ENCODE results near the gene SHLD3.
A peak's percentile ranks its signal among the peaks of the same experiment; 100 is the strongest.

The SHLD3 gene

DNA sequence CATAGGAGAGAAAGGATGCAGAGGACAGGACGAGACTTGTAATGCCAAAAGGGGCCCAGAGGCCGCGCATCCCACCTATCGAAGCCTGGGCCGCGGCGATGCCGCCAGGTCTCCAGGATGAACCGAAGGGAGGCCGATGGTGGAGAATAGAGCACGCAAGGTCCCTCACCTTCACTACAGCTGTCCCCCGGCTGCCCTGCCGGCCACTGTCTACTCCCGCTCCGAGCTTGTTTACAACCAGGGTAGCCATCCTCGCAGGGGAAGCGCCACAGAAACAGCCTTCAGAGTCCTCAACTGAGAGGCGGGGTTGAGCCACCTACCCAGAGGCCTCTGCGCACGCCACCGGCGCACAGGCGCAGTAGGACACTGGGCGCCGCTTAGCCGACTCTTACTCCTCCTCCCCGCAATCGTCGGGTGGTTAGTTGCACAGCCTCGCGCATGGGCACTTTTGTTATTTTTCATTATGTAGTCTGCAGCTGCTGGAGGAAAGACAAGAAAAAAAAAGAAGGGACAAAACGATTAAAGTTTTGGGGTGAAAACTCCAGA is 729 bp upstream of the SHLD3 start, which contains the start of gene TRIM23:
Gene TRIM23, minus strand, starts transcription at position 309 of the 546 bp plus-strand sequence. Its CDS starts 59 bp downstream, at position 250.
- no peaks in the 10 kb centered on the region for H3K9me3 ChIP-seq (ENCODE audit: control insufficient read depth, low read length)
- H3K27me3 ChIP-seq (ENCODE audit: control insufficient read depth, insufficient read depth, low read length, poor library complexity, severe bottlenecking) = no peaks in the 10 kb centered on the region
- H3K27ac ChIP-seq (ENCODE audit: insufficient read depth, low read depth, low read length, poor library complexity, severe bottlenecking) = peak within 1 kb of the TSS; percentile 81
- WGBS, 2 experiments = 0% methylated on average over 30 to 32 of the region's 32 CpGs
- peaks cover 7% of the 10 kb centered on the region for H3K4me1 ChIP-seq (ENCODE audit: control insufficient read depth, insufficient read depth, low read length)
- H3K36me3 ChIP-seq (ENCODE audit: control insufficient read depth, insufficient read depth, low read length) = no peaks in the 10 kb centered on the region
- peak within 1 kb of the TSS; percentile 91 for H3K4me3 ChIP-seq (ENCODE audit: insufficient read depth, low read depth, low read length)

GRCh38 chr5:65625743-65626142 is 916 bp downstream of the SHLD3 start:
- WGBS, 2 experiments = 76 to 85% methylated on average over 6 of the region's 6 CpGs
- H3K27ac ChIP-seq (ENCODE audit: insufficient read depth, low read depth, low read length, poor library complexity, severe bottlenecking) = no peak overlapping the region
- H3K9me3 ChIP-seq (ENCODE audit: control insufficient read depth, low read length) = no peaks in the 10 kb centered on the region
- peak overlapping the region; percentile 91 for H3K4me3 ChIP-seq (ENCODE audit: insufficient read depth, low read depth, low read length)
- no peaks in the 10 kb centered on the region for H3K27me3 ChIP-seq (ENCODE audit: control insufficient read depth, insufficient read depth, low read length, poor library complexity, severe bottlenecking)
- peaks cover 7% of the 10 kb centered on the region for H3K4me1 ChIP-seq (ENCODE audit: control insufficient read depth, insufficient read depth, low read length)
- H3K36me3 ChIP-seq (ENCODE audit: control insufficient read depth, insufficient read depth, low read length) = no peaks in the 10 kb centered on the region

- Histone ChIP-seq H3K4me1 (ENCODE audit: control insufficient read depth, insufficient read depth, low read length) (no peaks in the 10 kb centered on the region), H3K4me3 (ENCODE audit: insufficient read depth, low read depth, low read length) (no peak overlapping the region), H3K36me3 (ENCODE audit: control insufficient read depth, insufficient read depth, low read length) (no peaks in the 10 kb centered on the region), H3K27ac (ENCODE audit: insufficient read depth, low read depth, low read length, poor library complexity, severe bottlenecking) (no peak overlapping the region), H3K27me3 (ENCODE audit: control insufficient read depth, insufficient read depth, low read length, poor library complexity, severe bottlenecking) (no peaks in the 10 kb centered on the region), H3K9me3 (ENCODE audit: control insufficient read depth, low read length) (no peaks in the 10 kb centered on the region)
These were observed 6.2 kb downstream of the SHLD3 start for GRCh38 chr5:65630981-65631380.

DNA sequence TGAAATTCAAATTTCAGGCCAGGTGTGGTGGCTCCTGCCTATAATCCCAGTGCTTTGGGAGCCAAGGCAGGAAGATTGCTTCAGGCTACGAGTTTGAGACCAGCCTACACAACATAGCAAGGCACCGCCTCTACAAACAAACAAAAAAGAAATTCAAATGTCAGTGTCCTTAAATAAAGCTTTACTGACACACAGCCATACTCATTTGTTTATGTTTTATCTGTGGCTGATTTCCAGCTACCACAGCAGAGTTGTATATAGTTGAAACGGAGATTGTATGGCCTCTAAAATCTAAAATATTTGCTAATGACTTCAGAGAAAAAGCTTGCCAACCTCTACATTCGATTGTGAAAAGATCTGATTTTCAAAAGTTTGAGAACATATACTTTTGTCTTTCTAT is 15.4 kb downstream of the SHLD3 start:
- no peaks in the 10 kb centered on the region for H3K4me1 ChIP-seq (ENCODE audit: control insufficient read depth, insufficient read depth, low read length)
- peaks cover 7% of the 10 kb centered on the region for H3K36me3 ChIP-seq (ENCODE audit: control insufficient read depth, insufficient read depth, low read length)
- no peaks in the 10 kb centered on the region for H3K27me3 ChIP-seq (ENCODE audit: control insufficient read depth, insufficient read depth, low read length, poor library complexity, severe bottlenecking)
- no peak overlapping the region for H3K4me3 ChIP-seq (ENCODE audit: insufficient read depth, low read depth, low read length)
- H3K9me3 ChIP-seq (ENCODE audit: control insufficient read depth, low read length) = no peaks in the 10 kb centered on the region
- WGBS, 2 experiments = 97 to 98% methylated on average over 3 to 4 of the region's 4 CpGs
- no peak overlapping the region for H3K27ac ChIP-seq (ENCODE audit: insufficient read depth, low read depth, low read length, poor library complexity, severe bottlenecking)

- no peak overlapping the region for H3K4me3 ChIP-seq (ENCODE audit: insufficient read depth, low read depth, low read length)
- WGBS, 2 experiments = 100% methylated on average over 2 of the region's 2 CpGs
- no peaks in the 10 kb centered on the region for H3K36me3 ChIP-seq (ENCODE audit: control insufficient read depth, insufficient read depth, low read length)
- H3K27me3 ChIP-seq (ENCODE audit: control insufficient read depth, insufficient read depth, low read length, poor library complexity, severe bottlenecking) = no peaks in the 10 kb centered on the region
- no peaks in the 10 kb centered on the region for H3K9me3 ChIP-seq (ENCODE audit: control insufficient read depth, low read length)
- H3K27ac ChIP-seq (ENCODE audit: insufficient read depth, low read depth, low read length, poor library complexity, severe bottlenecking) = no peak overlapping the region
- no peaks in the 10 kb centered on the region for H3K4me1 ChIP-seq (ENCODE audit: control insufficient read depth, insufficient read depth, low read length)
These were observed 22.1 kb downstream of the SHLD3 start for GRCh38 chr5:65646938-65647337.

DNA sequence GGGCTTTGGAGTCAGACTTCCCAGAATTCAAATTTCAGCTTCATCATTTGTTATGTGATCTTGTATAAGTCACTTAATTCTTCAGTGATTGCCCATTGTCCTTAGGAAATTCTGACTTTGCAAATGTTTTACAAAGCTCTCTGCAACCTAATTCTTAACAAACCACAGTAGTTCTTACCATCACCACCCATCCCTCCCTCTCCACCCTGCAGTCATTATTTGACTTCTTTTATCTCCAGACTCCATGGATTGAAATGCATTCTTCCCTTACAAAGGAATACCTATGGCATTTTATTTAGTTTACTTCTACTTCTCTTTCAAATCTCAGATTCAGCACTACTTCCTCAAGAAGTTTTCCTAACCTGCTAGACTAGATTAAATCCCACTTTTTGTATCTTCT is 23.1 kb downstream of the SHLD3 start:
- Histone ChIP-seq H3K9me3 (ENCODE audit: control insufficient read depth, low read length) (no peaks in the 10 kb centered on the region), H3K36me3 (ENCODE audit: control insufficient read depth, insufficient read depth, low read length) (no peaks in the 10 kb centered on the region), H3K4me1 (ENCODE audit: control insufficient read depth, insufficient read depth, low read length) (no peaks in the 10 kb centered on the region), H3K27me3 (ENCODE audit: control insufficient read depth, insufficient read depth, low read length, poor library complexity, severe bottlenecking) (no peaks in the 10 kb centered on the region), H3K4me3 (ENCODE audit: insufficient read depth, low read depth, low read length) (no peak overlapping the region), H3K27ac (ENCODE audit: insufficient read depth, low read depth, low read length, poor library complexity, severe bottlenecking) (no peak overlapping the region)

DNA sequence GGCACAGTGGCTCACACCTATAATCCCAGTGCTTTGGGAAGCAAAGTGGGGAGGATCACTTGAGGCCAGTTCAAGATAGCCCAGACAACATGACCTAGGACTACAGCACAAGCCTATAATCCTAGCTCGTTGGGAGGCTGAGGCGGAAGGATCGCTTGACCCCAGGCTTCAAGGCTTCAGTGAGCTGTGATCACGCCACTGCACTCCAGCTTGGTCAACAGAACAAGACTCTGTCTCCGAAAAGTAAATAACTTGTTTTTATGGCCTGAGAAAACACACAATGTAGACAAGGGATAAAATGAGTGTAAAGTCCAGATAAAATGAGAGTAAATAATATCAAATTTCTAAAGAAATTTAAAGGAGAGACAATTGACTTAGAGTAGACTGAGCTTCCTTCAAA is 26.3 kb downstream of the SHLD3 start:
- Histone ChIP-seq H3K4me3 (ENCODE audit: insufficient read depth, low read depth, low read length) (no peak overlapping the region), H3K27ac (ENCODE audit: insufficient read depth, low read depth, low read length, poor library complexity, severe bottlenecking) (no peak overlapping the region), H3K4me1 (ENCODE audit: control insufficient read depth, insufficient read depth, low read length) (no peaks in the 10 kb centered on the region), H3K27me3 (ENCODE audit: control insufficient read depth, insufficient read depth, low read length, poor library complexity, severe bottlenecking) (no peaks in the 10 kb centered on the region), H3K9me3 (ENCODE audit: control insufficient read depth, low read length) (no peaks in the 10 kb centered on the region), H3K36me3 (ENCODE audit: control insufficient read depth, insufficient read depth, low read length) (no peaks in the 10 kb centered on the region)
- 86 to 88% methylated on average over 5 of the region's 5 CpGs for WGBS, 2 experiments

GRCh38 chr5:65654713-65655112 is 29.9 kb downstream of the SHLD3 start:
- Histone ChIP-seq H3K36me3 (ENCODE audit: control insufficient read depth, insufficient read depth, low read length) (no peaks in the 10 kb centered on the region), H3K27me3 (ENCODE audit: control insufficient read depth, insufficient read depth, low read length, poor library complexity, severe bottlenecking) (no peaks in the 10 kb centered on the region), H3K9me3 (ENCODE audit: control insufficient read depth, low read length) (no peaks in the 10 kb centered on the region), H3K4me3 (ENCODE audit: insufficient read depth, low read depth, low read length) (no peak overlapping the region), H3K27ac (ENCODE audit: insufficient read depth, low read depth, low read length, poor library complexity, severe bottlenecking) (no peak overlapping the region), H3K4me1 (ENCODE audit: control insufficient read depth, insufficient read depth, low read length) (no peaks in the 10 kb centered on the region)
- WGBS, 2 experiments = 82 to 92% methylated on average over 1 to 2 of the region's 2 CpGs

DNA sequence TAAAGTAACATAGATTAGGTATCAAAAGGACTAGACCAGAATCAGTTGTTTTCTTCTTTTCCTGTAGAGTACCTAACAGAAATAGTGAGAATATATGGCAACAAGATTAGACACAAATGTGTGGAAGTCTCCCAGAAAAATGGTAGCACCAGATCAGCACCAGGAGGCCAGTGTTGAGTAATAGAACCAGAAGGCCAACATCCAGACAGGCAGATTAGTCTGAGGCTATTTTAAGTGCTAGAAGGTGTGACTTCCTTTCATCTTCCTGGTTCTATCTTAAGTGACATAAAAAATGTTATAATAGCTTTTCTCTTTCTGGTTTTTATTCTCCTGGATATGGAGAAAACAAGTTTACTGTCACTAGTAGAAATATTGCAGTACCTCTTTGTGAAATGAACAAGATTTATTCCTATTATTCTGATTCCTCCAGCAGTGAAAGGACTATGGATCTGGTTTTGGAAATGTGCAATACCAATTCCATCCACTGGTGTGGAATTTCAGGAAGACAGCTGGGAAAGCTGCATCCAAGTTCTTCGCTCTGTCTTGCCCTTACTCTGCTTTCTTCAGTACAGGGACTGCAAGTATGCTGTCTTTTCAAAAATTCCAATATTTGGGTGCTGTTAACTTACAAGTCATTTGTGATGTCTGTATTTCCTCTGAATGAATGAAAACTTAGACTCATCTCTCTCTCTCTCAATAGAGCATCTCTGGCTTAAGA is 39.1 kb downstream of the SHLD3 start:
- Histone ChIP-seq H3K27me3 (ENCODE audit: control insufficient read depth, insufficient read depth, low read length, poor library complexity, severe bottlenecking) (no peaks in the 10 kb centered on the region), H3K4me1 (ENCODE audit: control insufficient read depth, insufficient read depth, low read length) (no peaks in the 10 kb centered on the region), H3K4me3 (ENCODE audit: insufficient read depth, low read depth, low read length) (no peak overlapping the region), H3K36me3 (ENCODE audit: control insufficient read depth, insufficient read depth, low read length) (no peaks in the 10 kb centered on the region), H3K27ac (ENCODE audit: insufficient read depth, low read depth, low read length, poor library complexity, severe bottlenecking) (no peak overlapping the region), H3K9me3 (ENCODE audit: control insufficient read depth, low read length) (no peaks in the 10 kb centered on the region)
- 94 to 97% methylated on average over 1 of the region's 1 CpG for WGBS, 2 experiments

DNA sequence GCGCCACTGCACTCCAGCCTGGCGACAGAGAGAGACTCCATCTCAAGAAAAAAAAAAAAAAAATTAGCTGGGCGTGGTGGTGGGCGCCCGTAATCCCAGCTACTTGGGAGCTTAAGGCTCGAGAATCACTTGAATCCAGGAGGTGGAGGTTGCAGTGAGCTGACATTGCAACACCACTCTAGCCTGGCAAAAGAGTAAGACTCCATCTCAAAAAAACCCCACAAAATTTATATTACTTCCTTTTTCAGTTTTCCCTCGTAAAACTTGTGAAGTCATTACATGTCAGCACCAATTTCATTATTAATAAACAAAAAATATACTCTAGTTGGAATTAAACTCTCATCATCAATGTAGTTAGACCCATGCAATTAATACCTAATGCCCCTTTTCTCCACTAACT is 43.9 kb downstream of the SHLD3 start:
- 84 to 86% methylated on average over 6 to 7 of the region's 7 CpGs for WGBS, 2 experiments
- no peaks in the 10 kb centered on the region for H3K27me3 ChIP-seq (ENCODE audit: control insufficient read depth, insufficient read depth, low read length, poor library complexity, severe bottlenecking)
- no peaks in the 10 kb centered on the region for H3K36me3 ChIP-seq (ENCODE audit: control insufficient read depth, insufficient read depth, low read length)
- H3K27ac ChIP-seq (ENCODE audit: insufficient read depth, low read depth, low read length, poor library complexity, severe bottlenecking) = no peak overlapping the region
- no peak overlapping the region for H3K4me3 ChIP-seq (ENCODE audit: insufficient read depth, low read depth, low read length)
- H3K4me1 ChIP-seq (ENCODE audit: control insufficient read depth, insufficient read depth, low read length) = no peaks in the 10 kb centered on the region
- no peaks in the 10 kb centered on the region for H3K9me3 ChIP-seq (ENCODE audit: control insufficient read depth, low read length)

Data from ectodermal cell (in vitro differentiated cells).